OCI-LY7 (cell line): ENCODE data around the gene RAMAC. TPM values are rescaled to one million over a fixed set of nuclear protein-coding genes. Genes with fewer than 3 reads are reported as not detected.

Experiments
- Bru-seq: library from RNA; stranded (reverse); fragments of 400-500 nt; gene quantifications from one replicate; lab custom pipeline; 2021; lab: Mats Ljungman, UMichigan
- BruChase-seq, 2 experiments: library from RNA; stranded (reverse); fragments of 400-500 nt; gene quantifications; one replicate each; lab custom pipeline; 2021; lab: Mats Ljungman, UMichigan
- BruUV-seq: library from RNA; stranded (reverse); fragments of 400-500 nt; replicated peaks from 2 replicates; lab custom pipeline; 2021; lab: Mats Ljungman, UMichigan
- CTCF ChIA-PET: fragments of 300-600 bp; sonication (Branson Sonifier 250); formaldehyde crosslinking; loops from one replicate; lab custom pipeline; 2022; ENCODE audit warnings: antibody characterized with exemption; ENCODE audit not compliant: unreplicated experiment; lab: Charles Lee
- POLR2A ChIA-PET: fragments of 300-600 bp; sonication (Branson Sonifier 250); formaldehyde crosslinking; loops from one replicate; lab custom pipeline; 2022; ENCODE audit warnings: antibody characterized with exemption; lab: Charles Lee
- DNase-seq: peaks from one replicate; pipeline ENCODE4 v3.0.0-alpha.2; 2015; ENCODE audit warnings: low spot score
- H2AFZ ChIP-seq: fragments of 200-600 bp; sonication (generic), shearing (Covaris generic); 2 replicates; pipeline ENCODE4 v1.6.1; 2014; ENCODE audit warnings: mild to moderate bottlenecking, antibody characterized with exemption, low read length, moderate library complexity
- H3K27ac ChIP-seq: fragments of 200-600 bp; sonication (generic); 2 replicates; pipeline ENCODE4 v1.5.1; 2014; ENCODE audit warnings: mixed run types, low read depth, mild to moderate bottlenecking, moderate library complexity, low read length, inconsistent platforms; ENCODE audit not compliant: poor library complexity, severe bottlenecking
- H3K36me3 ChIP-seq: fragments of 200-600 bp; sonication (generic); 2 replicates; pipeline ENCODE4 v1.6.1; 2014; ENCODE audit warnings: mild to moderate bottlenecking, antibody characterized with exemption, low read length, moderate library complexity, mixed read lengths; ENCODE audit not compliant: insufficient read depth
- H3K4me1 ChIP-seq: fragments of 200-600 bp; sonication (generic); 2 replicates; pipeline ENCODE4 v1.5.1; 2014; ENCODE audit warnings: mild to moderate bottlenecking, low read length; ENCODE audit not compliant: insufficient read depth, poor library complexity, severe bottlenecking
- H3K4me2 ChIP-seq: fragments of 200-600 bp; sonication (generic); 2 replicates; pipeline ENCODE4 v1.6.1; 2014; ENCODE audit warnings: mild to moderate bottlenecking, low read length
- H3K4me3 ChIP-seq: fragments of 200-600 bp; sonication (generic); 2 replicates; pipeline ENCODE4 v1.5.1; 2014; ENCODE audit warnings: mild to moderate bottlenecking, low read depth, low read length; ENCODE audit not compliant: poor library complexity, severe bottlenecking
- H3K79me2 ChIP-seq: fragments of 200-600 bp; sonication (generic); 2 replicates; pipeline ENCODE4 v1.6.1; 2016; ENCODE audit warnings: low read depth, mild to moderate bottlenecking, low read length, moderate library complexity, mixed read lengths; ENCODE audit not compliant: insufficient read depth
- H3K9me2 ChIP-seq: fragments of 200-600 bp; sonication (generic); 2 replicates; pipeline ENCODE4 v1.6.1; 2016; ENCODE audit warnings: mild to moderate bottlenecking, low read length, mixed read lengths; ENCODE audit not compliant: insufficient read depth
- H3K9me3 ChIP-seq: fragments of 200-600 bp; sonication (generic); 2 replicates; pipeline ENCODE4 v1.6.1; 2014; ENCODE audit warnings: mild to moderate bottlenecking, mixed run types, low read length, mixed read lengths
- H4K20me1 ChIP-seq: fragments of 200-600 bp; sonication (generic); 2 replicates; pipeline ENCODE4 v1.6.1; 2014; ENCODE audit warnings: mild to moderate bottlenecking, antibody characterized with exemption, low read length, moderate library complexity, mixed read lengths; ENCODE audit not compliant: insufficient read depth
- EZH2phosphoT487 ChIP-seq: fragments of 200-600 bp; sonication (generic); IDR thresholded peaks from 2 replicates; pipeline ENCODE4 v1.6.1; 2018; ENCODE audit warnings: low read depth, borderline replicate concordance, mild to moderate bottlenecking, mixed run types, antibody characterized with exemption, low read length, moderate library complexity, mixed read lengths
- intact Hi-C: fragments of 100-400 bp; cut with micrococcal nuclease; formaldehyde crosslinking; loops from one replicate; pipeline ENCODE4 v1.10.0; 2022; ENCODE audit not compliant: unreplicated experiment
- long read RNA-seq: library from polyadenylated mRNA; stranded (forward); transcript quantifications from one replicate; pipeline ENCODE4 v2.0.0, GENCODE V29; 2022
- total RNA-seq, 2 experiments: library from RNA; depleted of rRNA in 1 of 2; stranded (reverse); fragments of >200 nt in 1 of 2; shearing (Covaris generic) in 1 of 2; gene quantifications; 2 replicates each; pipeline ENCODE4 v1.2.3, GENCODE V29; 2014 to 2022
- TF ChIP-seq, protein P1 (sequence below): fragments of 200-600 bp; sonication (generic); conservative IDR thresholded peaks from 2 replicates; pipeline ENCODE4 v1.5.1; 2014; ENCODE audit warnings: mild to moderate bottlenecking, antibody characterized with exemption, low read length, moderate library complexity, mixed read lengths

RAMAC gene
- total RNA-seq (2014; rRNA removed; shearing (Covaris generic)), result 28.1 and 39.0 TPM in 2 replicates
- 23.4 and 24.0 TPM in 2 replicates for total RNA-seq (2022)
- percentile 82 among the genes with signal in this experiment for Bru-seq, nascent RNA
- BruChase-seq, experiment 1, labeled RNA remaining after a 6-hour chase, result percentile 74 among the genes with signal in this experiment
- BruChase-seq, experiment 2, labeled RNA remaining after a 2-hour chase, result percentile 97 among the genes with signal in this experiment
- long read RNA-seq, transcript RAMAC-201 (4 exons, 1,568 nt), result major isoform, 92 of 97 reads
- long read RNA-seq, partial matches to known transcripts, result 1 of 97 reads
- long read RNA-seq, other reads (novel, unspliced or antisense), result 4 of 97 reads

DNA sequence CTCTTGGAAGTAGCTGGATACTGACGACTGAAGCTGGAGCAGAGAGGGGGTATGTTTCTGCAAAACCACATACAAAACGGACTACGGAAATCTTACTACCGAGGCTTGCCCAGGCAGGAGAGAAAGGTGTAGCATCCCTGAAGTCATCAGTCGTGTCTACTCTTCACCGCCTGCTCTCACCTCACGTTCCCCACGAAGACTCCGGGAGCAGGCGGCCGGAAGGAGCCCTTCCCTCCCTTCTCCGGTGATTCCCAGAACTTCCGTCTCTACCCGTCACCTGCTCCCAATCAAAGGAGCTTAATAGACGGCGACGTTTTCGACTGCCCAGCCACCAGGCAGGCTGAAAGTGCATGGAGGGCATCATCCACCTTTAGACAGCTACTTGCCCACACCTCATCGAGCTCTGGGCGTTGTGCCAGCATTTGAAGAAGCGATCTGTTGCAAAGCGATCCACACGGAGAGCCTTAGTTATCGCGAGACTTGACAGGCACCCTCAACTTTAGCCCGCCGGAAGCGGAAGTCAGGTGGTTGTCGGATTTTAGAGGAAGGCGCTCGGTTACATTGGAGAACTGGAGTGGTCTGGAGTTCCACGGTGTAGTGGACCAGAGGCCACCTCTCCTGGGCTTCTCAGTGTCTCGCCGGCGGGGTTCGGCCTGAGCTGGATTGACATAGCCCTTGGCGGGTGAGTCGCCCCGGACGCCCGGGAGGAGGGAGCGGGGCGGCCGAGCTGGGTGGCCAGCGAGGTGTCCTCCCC lies at the start of gene RAMAC:
Gene RAMAC, plus strand, starts transcription at position 523 of the 754 bp plus-strand sequence. CDS start 2,809 bp downstream, outside the sequence.
- DNase-seq, result peak; percentile 98
- TF ChIP-seq, protein P1, sequence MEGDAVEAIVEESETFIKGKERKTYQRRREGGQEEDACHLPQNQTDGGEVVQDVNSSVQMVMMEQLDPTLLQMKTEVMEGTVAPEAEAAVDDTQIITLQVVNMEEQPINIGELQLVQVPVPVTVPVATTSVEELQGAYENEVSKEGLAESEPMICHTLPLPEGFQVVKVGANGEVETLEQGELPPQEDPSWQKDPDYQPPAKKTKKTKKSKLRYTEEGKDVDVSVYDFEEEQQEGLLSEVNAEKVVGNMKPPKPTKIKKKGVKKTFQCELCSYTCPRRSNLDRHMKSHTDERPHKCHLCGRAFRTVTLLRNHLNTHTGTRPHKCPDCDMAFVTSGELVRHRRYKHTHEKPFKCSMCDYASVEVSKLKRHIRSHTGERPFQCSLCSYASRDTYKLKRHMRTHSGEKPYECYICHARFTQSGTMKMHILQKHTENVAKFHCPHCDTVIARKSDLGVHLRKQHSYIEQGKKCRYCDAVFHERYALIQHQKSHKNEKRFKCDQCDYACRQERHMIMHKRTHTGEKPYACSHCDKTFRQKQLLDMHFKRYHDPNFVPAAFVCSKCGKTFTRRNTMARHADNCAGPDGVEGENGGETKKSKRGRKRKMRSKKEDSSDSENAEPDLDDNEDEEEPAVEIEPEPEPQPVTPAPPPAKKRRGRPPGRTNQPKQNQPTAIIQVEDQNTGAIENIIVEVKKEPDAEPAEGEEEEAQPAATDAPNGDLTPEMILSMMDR, result no peak
- TF ChIP-seq EZH2phosphoT487, result no peak
- H3K9me3 ChIP-seq, result no peaks in the 10 kb centered on the region
- ChIA-PET POLR2A (interaction anchor here (0.6 to 3.1 kb wide), 11 partner anchors 11 to 448 kb away, joined by 3 to 12 read pairs (median 4); no protein-coding TSS in a partner anchor), CTCF (interaction anchor here (0.6 kb wide), 1 partner anchor 836 kb away, joined by 3 read pairs; no protein-coding TSS in a partner anchor)
- H3K27ac ChIP-seq, result peak within 1 kb of the TSS; percentile 46
- H2AFZ ChIP-seq, result peak within 1 kb of the TSS; percentile 89
- 0 out of 2 replicates have a peak, but pooled peaks cover 3% of the 10 kb centered on the region for H4K20me1 ChIP-seq
- H3K4me3 ChIP-seq, result peak within 1 kb of the TSS; percentile 95
- BruUV-seq, result TSS peak; percentile 66
- H3K36me3 ChIP-seq, result peaks cover 30% of the 10 kb centered on the region
- H3K4me2 ChIP-seq, result peak within 1 kb of the TSS; percentile 62
- intact Hi-C loops, result loop anchor here (2.0 to 5.0 kb wide), 2 partner anchors 139 to 177 kb away; partner anchors contain the start of gene WHAMM
- peaks cover 25% of the 10 kb centered on the region; the same call in 1 of the 2 replicates for H3K79me2 ChIP-seq
- peaks cover 13% of the 10 kb centered on the region for H3K4me1 ChIP-seq
- H3K9me2 ChIP-seq, result no peaks in the 10 kb centered on the region

GRCh38 chr15:82936966-82937711 lies 48.9 kb upstream of the RAMAC start:
- TF ChIP-seq, protein P1, result no peak
- TF ChIP-seq EZH2phosphoT487, result no peak
- H3K4me2 ChIP-seq, result no peak overlapping the region
- H3K9me2 ChIP-seq, result no peaks in the 10 kb centered on the region
- H3K36me3 ChIP-seq, result no peaks in the 10 kb centered on the region
- H3K9me3 ChIP-seq, result no peaks in the 10 kb centered on the region
- ChIA-PET POLR2A (interaction anchor here (0.6 kb wide), 1 partner anchor 1422 kb away, joined by 3 read pairs; no protein-coding TSS in a partner anchor), CTCF (no interaction called here)
- H3K4me1 ChIP-seq, result no peaks in the 10 kb centered on the region
- no peak for DNase-seq
- no peak overlapping the region for H3K4me3 ChIP-seq
- H3K27ac ChIP-seq, result no peak overlapping the region
- H4K20me1 ChIP-seq, result no peaks in the 10 kb centered on the region; the same call in 1 of the 2 replicates
- no TSS peak for BruUV-seq
- intact Hi-C loops, result no loop called here
- H3K79me2 ChIP-seq, result no peaks in the 10 kb centered on the region
- H2AFZ ChIP-seq, result no peak overlapping the region
